ENCODE measurements around the gene PNRC1.
A peak's percentile ranks its signal among the peaks of the same experiment; 100 is the strongest.
"Not testable (repeated sequence)": the region's sequence is repeated elsewhere in the genome, so short reads cannot be mapped to it uniquely, and the experiment has no call there.

The PNRC1 gene

GRCh38 chr6:89116702-89117101, 36.2 kb downstream of the PNRC1 start:
- peak; percentile 27 for FAIRE-seq

- no peak for FAIRE-seq
Measured at GRCh38 chr6:89117211-89118108, 36.9 kb downstream of the PNRC1 start, which contains the start of gene SRSF12. Gene SRSF12, minus strand, starts transcription at chr6:89118071. Its CDS starts 184 bp downstream, at chr6:89117887.

- no peak for FAIRE-seq
Measured at GRCh38 chr6:89118931-89119330, 38.4 kb downstream of the PNRC1 start.

- FAIRE-seq = peak; percentile 78
Measured at GRCh38 chr6:89120371-89120770, 39.8 kb downstream of the PNRC1 start.

- FAIRE-seq = no peak
Measured at GRCh38 chr6:89121934-89122333, 41.4 kb downstream of the PNRC1 start.

- FAIRE-seq = peak; percentile 99
Measured at GRCh38 chr6:89122625-89123024, 42.1 kb downstream of the PNRC1 start.

GRCh38 chr6:89128256-89128671, 47.7 kb downstream of the PNRC1 start:
- not testable (repeated sequence) for FAIRE-seq

- no peak for FAIRE-seq
Measured at GRCh38 chr6:89131599-89131998, 51.0 kb downstream of the PNRC1 start.

- FAIRE-seq = no peak
Measured at GRCh38 chr6:89132057-89132456, 51.5 kb downstream of the PNRC1 start.

- FAIRE-seq = no peak
Measured at GRCh38 chr6:89133981-89134380, 53.4 kb downstream of the PNRC1 start.

GRCh38 chr6:89134723-89135122, 54.2 kb downstream of the PNRC1 start:
- no peak for FAIRE-seq

Measured in islet of Langerhans (tissue), 1 donor.